GM12864 (cell line): ENCODE measurements around the gene PYDC2.
"Not testable (repeated sequence)": the region's sequence is repeated elsewhere in the genome, so short reads cannot be mapped to it uniquely, and the experiment has no call there.

ENCODE experiments used
- DNase-seq: peaks from one replicate; pipeline ENCODE4 v3.0.0-alpha.2; 2011; ENCODE audit warnings: low read depth
- H3K4me3 ChIP-seq: 2 replicates; pipeline ENCODE4 v1.5.1; 2011; ENCODE audit warnings: mild to moderate bottlenecking, low read depth, low read length, control low read depth
- CTCF ChIP-seq: IDR thresholded peaks from 2 replicates; pipeline ENCODE4 v1.5.1; 2011; ENCODE audit warnings: low read depth, mild to moderate bottlenecking, moderate library complexity, low read length, control low read depth, inconsistent platforms; ENCODE audit errors: missing control alignments

PYDC2 gene

GRCh38 chr3:191455257-191455952, 5.6 kb upstream of the PYDC2 start:
- no peak for TF ChIP-seq CTCF
- H3K4me3 ChIP-seq = no peak overlapping the region
- no peak for DNase-seq

- no peak for DNase-seq
- TF ChIP-seq CTCF = no peak
- no peak overlapping the region for H3K4me3 ChIP-seq
Measured at GRCh38 chr3:191460360-191460759, 603 bp upstream of the PYDC2 start.

GRCh38 chr3:191470080-191470479, 9.1 kb downstream of the PYDC2 start:
- H3K4me3 ChIP-seq = no peak overlapping the region
- DNase-seq = no peak
- no peak for TF ChIP-seq CTCF

- no peak for DNase-seq
- no peak for TF ChIP-seq CTCF
Measured at GRCh38 chr3:191470545-191470944, 9.6 kb downstream of the PYDC2 start.

GRCh38 chr3:191473661-191474198, 12.8 kb downstream of the PYDC2 start:
- TF ChIP-seq CTCF = no peak
- DNase-seq = no peak
- no peak overlapping the region for H3K4me3 ChIP-seq

More at GRCh38 chr3:191470545-191470944, 9.6 kb downstream of the PYDC2 start:
- no peak overlapping the region for H3K4me3 ChIP-seq

GRCh38 chr3:191476066-191476772, 15.3 kb downstream of the PYDC2 start:
- H3K4me3 ChIP-seq = no peak overlapping the region
- no peak for TF ChIP-seq CTCF
- no peak for DNase-seq

GRCh38 chr3:191483994-191484393, 23.0 kb downstream of the PYDC2 start:
- not testable (repeated sequence) for H3K4me3 ChIP-seq, DNase-seq
